HG03354 (cell line): ENCODE results near the gene UNC5C.

Experiments
- ATAC-seq: cut with Tn5 transposase; IDR thresholded peaks from one replicate; pipeline ENCODE4 v1.9.1; 2021; ENCODE audit warnings: mild to moderate bottlenecking; ENCODE audit not compliant: unreplicated experiment, poor library complexity, severe bottlenecking

UNC5C gene

DNA sequence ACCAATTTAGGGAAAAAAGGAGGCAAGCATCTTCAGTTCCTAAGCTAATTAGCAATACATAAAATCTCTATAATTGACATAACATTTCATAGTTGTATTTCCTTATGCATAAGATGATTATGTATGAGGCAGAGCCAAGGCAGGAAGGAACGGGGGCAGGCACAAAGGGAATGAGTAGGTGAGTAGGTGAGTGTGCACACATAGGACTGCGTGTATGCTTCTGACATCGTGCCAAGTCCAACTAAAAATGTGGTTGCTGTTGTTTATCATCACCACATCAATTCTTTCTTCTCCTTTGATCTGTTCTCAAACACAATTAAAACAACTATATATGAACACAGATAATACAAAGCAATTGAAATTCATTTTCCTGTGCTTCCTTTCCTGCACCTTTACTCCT lies 131.2 kb downstream of the UNC5C start:
- ATAC-seq: no peak

DNA sequence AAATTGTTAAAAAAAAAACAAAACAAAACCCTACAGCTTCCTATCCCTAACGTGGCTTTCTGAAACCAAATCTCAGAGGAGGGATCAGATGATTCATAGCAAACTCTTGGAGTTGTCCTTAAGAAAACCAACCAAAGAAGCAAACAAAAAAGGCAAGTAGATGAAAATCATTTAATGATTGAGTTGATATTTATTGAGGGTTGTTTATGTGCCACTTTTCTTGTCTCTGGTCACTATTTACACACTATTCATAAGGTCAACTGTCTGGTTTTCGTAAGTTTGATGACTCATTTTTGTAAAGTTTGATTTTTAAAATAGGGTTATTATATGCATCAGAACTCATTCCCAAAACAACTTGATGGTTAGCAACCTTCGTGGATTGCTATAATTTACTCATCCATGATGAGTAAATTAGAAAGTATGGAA lies 133.4 kb downstream of the UNC5C start:
- ATAC-seq: no peak

DNA sequence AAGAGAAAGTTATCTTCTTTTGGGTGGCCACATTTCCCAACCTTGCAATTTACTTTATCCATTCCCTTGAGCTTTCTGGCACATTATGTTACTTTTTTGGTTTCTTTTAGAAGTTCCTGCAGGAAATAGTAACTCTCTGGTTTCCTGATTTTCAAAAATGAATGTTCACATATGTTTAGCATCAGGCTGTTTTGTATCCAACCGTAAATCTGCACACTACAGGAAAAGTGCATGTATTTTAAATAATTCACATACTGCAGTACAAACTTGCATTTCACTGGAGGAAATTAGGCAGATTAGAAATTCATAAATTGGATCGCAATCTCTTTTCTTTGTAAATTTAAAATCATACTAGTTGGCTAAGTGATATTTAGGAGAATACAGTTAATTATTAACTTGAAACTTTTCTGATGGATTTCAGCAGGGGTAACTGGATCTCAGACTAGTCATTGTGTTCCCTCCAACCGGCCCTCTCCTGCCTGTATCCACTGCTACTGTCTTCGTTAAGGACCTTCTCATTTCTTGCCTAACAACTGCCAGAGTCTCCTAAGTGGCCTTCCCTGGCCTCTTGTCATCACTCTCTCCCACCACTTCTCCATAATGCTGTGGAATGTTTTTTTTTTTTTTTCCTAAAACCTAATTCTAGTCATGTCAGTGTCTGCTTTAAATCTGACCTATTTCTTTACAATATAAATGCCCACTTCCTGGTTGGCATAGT lies 137.2 kb downstream of the UNC5C start:
- ATAC-seq: no peak

- ATAC-seq: no peak
Measured at GRCh38 chr4:95410387-95410977, 138.3 kb downstream of the UNC5C start.

- no peak for ATAC-seq
Measured at GRCh38 chr4:95409750-95410149, 139.0 kb downstream of the UNC5C start.

DNA sequence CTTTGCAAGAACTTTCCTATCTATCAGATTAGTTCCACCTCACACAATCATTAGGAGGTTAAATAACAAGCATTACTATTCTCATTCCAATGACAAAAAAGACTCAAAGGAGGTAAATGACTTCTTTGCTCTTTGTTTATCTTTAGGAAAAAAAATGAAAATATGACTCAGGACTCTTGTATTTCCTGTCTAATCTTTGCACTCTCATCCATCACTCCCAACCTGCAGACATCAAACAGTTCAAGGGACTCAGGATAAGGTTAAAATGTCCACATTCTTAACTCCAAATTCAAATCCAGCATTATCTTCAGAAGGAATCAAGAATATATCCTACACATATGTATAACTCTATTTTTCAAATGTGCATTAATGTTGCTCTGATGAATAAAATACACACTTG lies 139.6 kb downstream of the UNC5C start:
- no peak for ATAC-seq

- ATAC-seq: no peak
Measured at GRCh38 chr4:95402299-95402698, 146.5 kb downstream of the UNC5C start.

- no peak for ATAC-seq
Measured at GRCh38 chr4:95398217-95398616, 150.6 kb downstream of the UNC5C start.

GRCh38 chr4:95394752-95395306 lies 153.9 kb downstream of the UNC5C start:
- ATAC-seq: no peak

GRCh38 chr4:95393821-95394220 lies 155.0 kb downstream of the UNC5C start:
- no peak for ATAC-seq

DNA sequence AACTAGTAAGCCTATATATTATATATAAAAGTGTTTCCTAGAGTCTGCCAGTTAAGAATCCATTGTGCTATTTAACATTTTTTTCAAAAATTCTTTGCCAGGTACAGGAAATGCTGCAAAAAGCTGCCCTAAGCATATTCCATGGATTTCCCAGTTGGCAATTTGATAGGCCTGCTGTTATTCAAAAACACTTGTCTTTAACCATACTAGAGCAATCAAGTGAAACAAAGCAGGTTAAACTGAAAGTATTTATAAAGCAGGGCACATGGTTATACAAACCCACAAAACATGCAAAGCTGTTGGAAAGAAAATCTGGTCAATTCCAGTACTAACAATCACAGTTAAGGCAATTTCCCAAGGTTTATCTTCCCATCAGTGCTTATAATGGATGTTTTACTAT lies 159.9 kb downstream of the UNC5C start:
- no peak for ATAC-seq

DNA sequence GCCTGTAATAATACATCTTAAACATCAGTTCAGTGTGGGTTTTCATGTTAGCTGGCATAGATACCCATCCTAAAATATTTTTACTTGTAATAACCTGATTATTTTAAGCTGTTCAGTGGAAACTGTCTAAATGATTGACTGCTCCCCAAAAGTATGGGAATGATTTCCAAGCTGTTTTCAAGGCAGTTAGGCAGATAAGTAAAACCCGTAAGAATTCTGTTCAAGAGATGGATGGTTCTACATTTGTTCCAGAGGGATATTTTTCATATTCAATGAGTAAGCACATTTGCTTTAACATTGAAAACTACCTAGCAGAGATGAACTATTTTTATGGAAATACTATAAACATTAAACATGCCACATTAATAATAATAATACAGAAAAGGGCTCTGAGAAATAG lies 161.1 kb downstream of the UNC5C start:
- ATAC-seq: no peak

DNA sequence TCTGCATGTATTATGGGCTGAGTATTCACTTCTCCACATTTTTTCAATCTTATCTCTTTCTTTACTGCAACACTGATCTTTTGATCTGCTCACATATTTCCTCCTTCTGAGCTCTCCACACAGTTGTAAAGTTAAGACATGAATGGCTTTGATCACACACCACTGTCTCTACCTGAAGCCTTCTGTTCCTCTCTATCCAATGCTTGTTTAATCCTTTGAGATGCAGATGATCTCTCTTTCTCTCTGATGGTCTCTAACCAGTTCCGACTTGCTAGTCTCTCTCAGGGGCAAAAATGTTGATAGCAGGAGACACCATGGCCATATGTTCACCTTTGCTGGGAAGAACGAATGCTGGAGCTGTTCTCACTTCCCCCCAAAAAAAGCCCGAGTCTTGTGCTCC lies 162.4 kb downstream of the UNC5C start:
- no peak for ATAC-seq

DNA sequence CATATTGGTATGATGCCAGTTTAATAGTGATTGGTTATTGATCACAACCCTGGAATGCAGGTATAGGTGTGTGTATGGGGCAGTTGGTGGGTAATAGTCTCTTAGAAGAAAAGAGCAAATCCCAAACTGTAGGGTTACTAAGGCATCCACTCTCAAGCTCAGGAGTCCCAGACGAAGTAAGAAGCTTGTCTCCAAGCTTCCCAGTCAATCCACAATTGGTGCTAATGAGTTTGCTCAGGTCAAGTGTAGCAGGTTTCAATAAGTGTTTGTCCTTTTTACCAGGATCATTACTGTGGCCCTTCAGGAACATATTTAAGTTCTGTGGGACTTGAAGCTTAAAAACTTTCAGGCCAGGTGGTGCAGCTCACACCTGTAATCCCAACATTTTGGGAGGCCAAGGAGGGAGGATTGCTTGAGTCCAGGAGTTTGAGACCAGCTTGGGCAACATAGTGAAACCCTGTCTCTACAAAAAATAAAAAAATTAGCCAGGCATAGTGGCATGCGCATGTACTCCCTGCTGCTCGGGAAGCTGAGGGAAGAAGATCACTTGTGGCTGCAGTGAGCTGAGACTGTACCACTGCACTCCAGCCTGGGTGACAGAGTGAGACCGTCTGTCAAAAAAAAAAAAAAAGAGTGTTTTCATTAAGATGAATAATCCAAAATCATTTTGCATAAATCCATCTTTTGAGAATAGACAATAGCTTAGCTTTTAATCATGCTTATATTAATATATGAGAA lies 166.8 kb downstream of the UNC5C start:
- no peak for ATAC-seq

GRCh38 chr4:95379633-95380032 lies 169.1 kb downstream of the UNC5C start:
- ATAC-seq: no peak

- ATAC-seq: no peak
Measured at GRCh38 chr4:95377366-95377900, 171.3 kb downstream of the UNC5C start.

- ATAC-seq: no peak
Measured at GRCh38 chr4:95371476-95372224, 177.1 kb downstream of the UNC5C start.

DNA sequence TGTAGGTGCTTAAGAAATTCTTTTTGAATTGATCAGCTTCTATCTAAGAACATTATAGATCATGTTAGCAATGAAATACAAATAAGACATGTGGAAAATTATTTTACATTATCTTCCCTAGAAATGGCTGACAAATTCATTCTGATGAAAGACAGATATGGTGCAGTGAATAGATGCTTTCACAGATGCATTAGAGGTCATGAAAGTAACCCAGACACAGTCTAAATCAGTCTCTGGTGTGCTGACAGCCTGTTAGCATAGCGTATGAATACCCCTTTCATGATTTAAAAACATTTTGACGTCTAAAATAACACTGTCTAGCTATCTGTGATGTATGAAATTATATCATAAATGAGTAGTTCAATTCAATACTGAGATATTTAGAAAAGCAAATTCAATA lies 180.9 kb downstream of the UNC5C start:
- no peak for ATAC-seq

- no peak for ATAC-seq
Measured at GRCh38 chr4:95363966-95364365, 184.8 kb downstream of the UNC5C start.

GRCh38 chr4:95363559-95363925 lies 185.2 kb downstream of the UNC5C start:
- ATAC-seq: no peak
